Right ventricle myocardium inferior (tissue), 1 donor: ENCODE data around the gene IMPDH1. TPM values are rescaled to one million over a fixed set of nuclear protein-coding genes. Genes with fewer than 3 reads are reported as not detected.
A peak's percentile ranks its signal among the peaks of the same experiment; 100 is the strongest.

Source experiments
- ATAC-seq: fragments of 200-7000 bp; cut with Tn5 transposase; one replicate; pipeline ENCODE4 v1.9.1; 2020; ENCODE audit warnings: mild to moderate bottlenecking, moderate library complexity
- DNase-seq: peaks from one replicate; pipeline ENCODE4 v3.0.0; 2021; ENCODE audit errors: missing footprints
- intact Hi-C: fragments of 100-400 bp; cut with DNase I; formaldehyde crosslinking; loops from one replicate; pipeline ENCODE4 v1.11.0; 2022
- total RNA-seq: library from RNA; stranded (reverse); fragmentation: NEBNext Ultra II Directional; extraction: Animal tissue kit (Norgen Biotek cat#: 25700); gene quantifications from one replicate; pipeline ENCODE4 v1.2.1, GENCODE V29; 2021
- donor health status: DM: no; HTN: yes; CAD: no; lungs with severe emphysema.

IMPDH1 gene
- total RNA-seq, 1 donor from 2014 or later = 25.5 TPM

DNA sequence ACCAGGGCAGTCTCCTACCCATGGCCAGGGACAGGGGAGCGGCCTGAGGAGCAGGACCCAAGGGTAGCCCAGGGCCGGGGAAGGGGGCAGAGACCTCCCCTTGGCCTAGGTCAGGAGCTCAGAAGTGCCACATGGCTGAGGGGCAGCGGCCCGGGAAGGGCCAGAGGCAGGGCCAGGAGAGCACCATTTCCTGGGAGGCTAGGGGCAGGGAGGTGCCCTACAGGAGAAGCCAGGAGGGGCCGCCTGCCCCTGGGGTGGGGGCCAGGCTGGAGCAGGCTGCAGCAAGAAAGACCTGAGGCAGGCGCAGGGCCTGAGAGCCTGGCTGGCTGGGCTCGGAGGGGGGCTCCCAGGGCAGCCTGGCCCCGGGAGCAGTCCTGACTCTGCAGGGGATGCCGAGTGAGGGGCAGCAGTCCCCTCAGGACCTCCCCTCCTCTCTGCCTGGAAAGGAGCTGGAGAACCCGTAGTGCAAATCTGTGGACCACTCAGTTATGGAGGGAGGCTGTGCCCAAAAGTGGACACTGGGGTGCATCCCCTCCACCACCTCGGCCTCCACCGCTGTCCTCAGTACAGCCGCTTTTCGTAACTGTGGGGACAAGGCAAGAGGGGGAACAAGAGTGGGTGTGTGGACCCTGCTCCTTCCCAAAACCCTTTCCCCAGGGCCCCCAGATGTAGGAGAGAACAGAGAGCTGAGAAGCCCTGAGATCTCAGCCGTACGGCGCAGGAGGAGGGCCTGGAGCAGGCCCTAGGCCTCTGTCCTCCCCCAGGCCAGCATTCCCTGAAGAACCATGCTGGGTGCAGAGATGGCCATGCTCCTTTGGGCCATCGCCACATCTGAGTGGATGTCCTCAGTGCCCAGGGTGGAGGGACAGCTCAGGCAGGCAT lies 17.1 kb downstream of the IMPDH1 start:
- DNase-seq (no peak), ATAC-seq (no peak)
- intact Hi-C loops = no loop called here

DNA sequence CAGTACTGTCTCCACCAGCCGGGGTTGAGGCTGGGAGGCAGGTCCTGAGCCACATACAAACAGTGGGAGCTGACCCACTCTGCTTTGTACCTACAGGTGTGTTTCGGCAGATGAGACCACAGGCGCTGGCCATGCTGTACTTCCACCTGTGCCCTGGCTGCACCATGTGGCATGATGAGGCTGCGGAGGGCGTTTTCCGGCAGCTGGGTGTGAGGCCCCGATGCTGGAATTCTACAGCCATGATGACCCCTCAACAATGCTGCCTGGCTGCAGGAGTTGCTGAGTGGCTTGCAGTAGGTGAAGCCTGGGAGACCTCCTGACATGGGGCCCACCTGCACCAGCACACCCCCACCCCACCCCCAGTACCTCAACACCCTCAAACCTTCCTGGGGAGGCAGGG lies 18.0 kb downstream of the IMPDH1 start:
- DNase-seq = no peak
- no peak for ATAC-seq
- intact Hi-C loops = no loop called here

DNA sequence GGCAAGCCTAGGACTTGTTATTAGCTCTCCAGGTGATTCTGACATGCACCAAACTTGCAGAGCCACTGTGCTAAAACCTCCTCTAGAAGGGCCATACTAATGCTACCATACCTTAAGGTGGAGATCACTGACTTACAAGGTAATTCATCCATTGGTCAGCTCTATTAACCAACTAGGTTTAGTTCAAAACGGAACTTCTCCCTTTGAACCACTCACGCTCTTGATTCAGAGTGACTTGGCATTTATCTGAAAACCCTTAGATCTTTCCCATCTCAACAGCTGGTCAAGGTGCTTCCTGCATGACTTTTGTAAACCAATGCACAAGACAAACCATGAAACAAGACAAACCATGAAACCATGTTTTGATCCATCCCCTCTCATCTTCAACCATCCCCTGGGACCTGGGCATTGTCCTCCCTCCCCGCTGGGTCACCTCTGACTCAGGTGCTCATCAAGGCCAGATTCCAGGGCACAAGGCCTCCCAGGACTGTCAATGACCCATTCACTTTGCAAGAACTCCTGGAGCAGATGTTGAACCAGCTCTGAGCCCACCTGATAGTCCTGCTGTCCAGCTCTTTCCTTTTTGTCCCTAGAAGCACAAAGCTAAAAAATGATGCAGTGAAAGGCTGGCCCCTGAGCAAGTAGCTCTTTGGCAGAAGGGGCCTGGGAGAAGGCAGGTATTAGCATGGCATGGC lies 18.8 kb downstream of the IMPDH1 start:
- intact Hi-C loops = no loop called here
- DNase-seq = no peak
- ATAC-seq = no peak

DNA sequence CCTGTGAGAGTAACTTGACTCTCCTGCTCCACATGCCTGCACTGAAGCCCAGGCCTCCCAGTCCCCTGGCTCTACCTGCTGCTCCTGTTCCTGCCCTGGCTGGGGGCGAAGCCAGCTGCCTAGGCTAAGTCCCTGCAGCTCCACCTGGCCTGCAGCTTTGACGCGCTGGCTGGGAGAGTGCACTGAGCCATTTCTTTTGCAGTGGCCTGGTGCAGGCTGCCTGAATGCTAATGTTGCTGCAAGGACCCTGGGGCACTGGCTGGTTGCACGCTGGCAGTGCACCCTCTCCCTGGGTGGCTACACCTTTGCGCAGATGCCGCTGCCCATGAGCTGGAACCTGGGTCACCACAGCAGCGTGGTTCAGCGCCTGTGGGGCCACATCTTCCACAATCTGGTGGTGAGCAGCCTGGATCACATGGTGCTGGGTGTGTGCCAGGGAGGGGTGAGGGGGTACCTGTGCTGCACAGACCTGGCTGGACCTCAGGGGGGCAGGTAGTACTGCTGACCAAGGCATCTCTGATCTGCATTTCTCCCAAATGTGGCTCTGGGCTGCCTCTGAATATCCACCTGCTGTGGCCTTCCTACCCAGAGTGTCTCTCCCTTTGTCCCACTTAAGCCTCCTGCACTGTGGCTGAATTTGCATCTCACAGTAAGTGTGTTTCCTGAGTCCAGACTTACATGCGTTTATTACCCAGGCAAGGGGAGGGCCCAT lies 20.0 kb downstream of the IMPDH1 start:
- intact Hi-C loops = no loop called here
- DNase-seq = no peak

DNA sequence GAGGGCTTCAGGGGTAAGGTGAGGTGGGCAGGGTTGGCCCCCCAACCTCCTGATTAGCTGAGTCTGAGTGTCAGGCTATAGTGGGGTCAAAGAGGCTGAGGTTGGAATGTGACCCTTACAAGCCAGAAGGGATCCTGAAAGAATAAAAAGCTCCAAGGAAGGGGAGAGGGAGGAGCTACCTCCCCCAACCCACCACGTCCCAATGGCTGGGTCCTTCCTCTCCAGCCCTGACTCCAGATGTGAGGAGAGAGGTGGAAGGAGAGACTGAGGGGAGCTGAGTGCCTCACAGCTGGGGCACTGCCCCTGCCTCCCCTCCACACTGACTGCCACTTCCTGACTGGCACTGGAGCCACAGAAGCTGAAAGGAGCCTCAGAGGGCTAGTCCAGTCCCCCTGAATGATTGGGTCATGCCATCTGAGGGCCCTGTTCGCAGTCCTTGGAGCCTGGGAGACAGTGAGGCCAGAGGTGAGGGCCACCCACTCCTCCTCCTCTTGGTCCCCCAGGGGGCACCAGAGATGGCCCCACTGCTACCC lies 20.6 kb downstream of the IMPDH1 start:
- DNase-seq = no peak
- ATAC-seq = no peak
- intact Hi-C loops = no loop called here

More for the DNA sequence above, 20.0 kb downstream of the IMPDH1 start:
- ATAC-seq = no peak

DNA sequence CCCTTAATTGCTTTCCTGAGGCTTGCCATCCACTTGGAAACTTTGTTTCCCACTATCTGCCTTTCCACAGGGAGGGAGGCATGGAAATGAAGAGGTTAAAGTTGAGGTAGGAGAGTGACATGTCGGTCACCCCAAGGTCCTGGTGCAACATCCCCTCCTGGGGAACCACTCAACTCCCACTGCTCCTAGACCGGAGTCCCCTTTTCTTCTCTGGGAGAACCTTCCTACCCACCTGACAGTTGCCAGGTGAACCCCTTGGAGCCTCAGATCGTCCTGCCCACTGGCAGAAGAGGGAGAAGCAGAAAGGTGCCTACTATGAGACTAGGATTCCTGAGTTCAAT lies 21.7 kb downstream of the IMPDH1 start:
- ATAC-seq = no peak
- intact Hi-C loops = no loop called here
- DNase-seq = no peak

DNA sequence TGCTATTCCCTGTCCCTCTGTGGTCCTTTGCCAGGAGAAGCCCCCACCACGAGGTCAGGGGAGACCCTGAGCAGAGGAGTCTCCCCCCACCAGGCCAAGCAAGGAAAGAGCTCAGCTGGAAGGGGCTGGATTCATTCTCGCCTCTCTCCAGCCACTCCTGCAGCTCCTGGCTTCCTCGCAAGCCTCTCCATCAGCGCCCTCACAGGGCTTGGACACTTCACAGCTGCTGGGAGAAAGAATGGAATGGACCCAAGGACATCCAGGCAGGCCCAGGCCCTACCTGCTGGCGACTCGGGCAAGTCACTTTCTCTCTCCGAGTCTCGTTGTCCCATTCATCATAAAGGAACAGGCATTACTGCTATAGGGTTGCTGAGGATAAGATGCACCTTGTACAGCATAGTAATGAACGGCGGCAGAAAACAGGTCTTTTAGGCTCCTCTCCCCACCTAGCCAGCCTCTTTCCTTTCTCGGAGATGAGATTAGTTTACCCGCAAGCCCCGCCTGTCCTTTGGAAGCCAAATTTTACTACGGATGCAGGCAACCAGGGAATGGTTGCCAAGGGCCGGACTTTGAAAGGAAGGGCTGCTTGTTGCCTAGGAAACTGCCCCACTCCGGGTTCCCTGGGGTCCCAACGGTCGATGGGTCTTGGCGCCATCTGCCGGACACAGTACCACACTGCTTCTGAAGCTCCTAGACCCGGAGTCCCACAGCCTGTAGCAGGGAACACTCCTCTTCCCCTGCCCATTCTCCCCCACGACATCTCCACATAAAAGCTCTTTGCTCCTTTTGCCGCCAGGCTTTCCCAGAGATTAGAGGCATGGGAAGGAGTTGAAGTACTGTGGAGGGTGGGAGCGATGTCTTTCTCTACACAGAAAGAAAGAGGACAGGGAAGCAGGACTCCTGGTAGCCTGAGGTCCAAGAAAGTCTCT lies 22.3 kb downstream of the IMPDH1 start:
- DNase-seq (peak; percentile 86), ATAC-seq (peak; percentile 92)
- intact Hi-C loops = loop anchor here (1.0 kb wide), 2 partner anchors 35 to 40 kb away; no protein-coding TSS in a partner anchor

DNA sequence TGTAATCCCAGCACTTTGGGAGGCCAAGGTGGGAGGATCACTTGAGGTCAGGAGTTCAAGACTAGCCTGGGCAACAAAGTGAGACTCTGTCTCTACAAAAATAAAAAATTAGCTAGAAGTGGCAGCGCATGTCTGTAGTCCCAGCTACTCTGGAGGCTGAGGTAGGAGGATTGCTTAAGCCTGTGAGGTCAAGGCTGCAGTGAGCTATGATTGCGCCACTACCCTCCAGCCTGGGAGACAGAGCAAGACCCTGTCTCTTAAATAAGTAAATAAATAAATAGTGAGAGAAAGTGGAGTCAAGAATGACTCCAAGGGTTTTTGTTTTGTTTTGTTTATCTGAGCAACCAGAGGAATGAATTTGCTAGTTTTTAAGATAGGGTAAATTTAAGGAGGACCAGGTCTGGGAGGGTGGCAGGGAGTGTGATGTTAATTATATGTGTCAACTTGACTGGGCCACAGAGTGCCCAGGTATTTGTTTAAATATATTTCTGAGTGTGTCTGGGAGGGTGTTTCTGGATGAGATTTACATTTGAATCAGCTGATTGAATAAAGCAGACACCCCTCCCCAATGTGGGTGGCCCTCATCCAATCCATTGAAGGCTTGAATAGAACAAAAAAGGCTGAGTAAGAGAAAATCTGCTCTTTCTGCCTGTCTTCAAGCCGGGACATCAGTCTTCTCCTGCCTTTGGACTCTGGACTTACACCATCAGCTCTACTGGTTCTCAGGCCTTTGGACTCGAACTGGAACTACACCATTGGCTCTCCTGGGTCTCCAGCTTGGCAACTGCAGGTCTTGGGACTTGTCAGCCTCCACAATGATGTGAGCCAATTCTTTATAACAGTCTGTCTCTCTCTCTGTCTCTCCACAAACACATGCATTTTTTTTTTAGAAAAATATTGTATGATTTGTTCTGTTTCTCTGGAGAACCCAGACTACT lies 23.5 kb downstream of the IMPDH1 start:
- intact Hi-C loops = no loop called here
- no peak for DNase-seq
- no peak for ATAC-seq

DNA sequence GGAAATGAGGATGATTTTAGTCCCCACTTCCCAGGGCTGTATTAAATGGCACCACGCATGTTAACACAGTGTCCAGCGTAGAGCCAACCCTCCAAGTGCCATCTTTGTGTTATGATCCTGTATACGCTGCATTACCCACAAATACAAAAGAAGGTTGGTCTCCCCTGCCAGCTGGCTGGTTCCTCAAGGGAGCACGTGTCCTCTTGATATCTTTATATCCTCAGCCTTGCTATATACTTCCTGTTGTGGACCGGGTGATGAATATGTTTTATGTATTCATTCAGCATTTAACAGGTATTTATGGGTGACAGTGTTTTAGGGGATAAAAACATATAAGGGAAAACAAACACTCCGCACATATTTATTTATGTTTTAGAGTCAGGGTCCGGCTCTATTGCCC lies 25.1 kb downstream of the IMPDH1 start:
- ATAC-seq (no peak), DNase-seq (no peak)
- intact Hi-C loops = no loop called here

DNA sequence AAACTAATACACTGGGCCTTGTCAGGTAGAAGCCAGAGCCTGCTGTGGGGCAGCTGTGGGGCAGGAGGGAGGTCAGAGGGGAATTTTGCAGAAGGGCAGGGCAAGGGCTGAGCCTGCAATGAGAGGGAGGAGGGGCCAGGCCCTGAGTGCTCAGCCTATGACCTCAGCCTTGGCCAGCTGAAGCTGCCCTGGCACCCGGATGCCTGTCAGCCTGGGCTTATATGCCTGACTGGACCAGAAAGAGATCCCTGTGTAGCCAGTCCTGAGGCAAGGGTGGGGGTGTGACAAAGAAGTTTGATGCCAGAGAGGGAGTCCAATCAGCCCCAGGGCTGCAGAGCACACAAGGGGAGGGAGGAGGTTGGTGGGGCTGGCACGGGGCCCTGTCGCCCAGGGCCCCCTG lies 26.0 kb downstream of the IMPDH1 start:
- DNase-seq = no peak
- ATAC-seq = no peak
- intact Hi-C loops = no loop called here

DNA sequence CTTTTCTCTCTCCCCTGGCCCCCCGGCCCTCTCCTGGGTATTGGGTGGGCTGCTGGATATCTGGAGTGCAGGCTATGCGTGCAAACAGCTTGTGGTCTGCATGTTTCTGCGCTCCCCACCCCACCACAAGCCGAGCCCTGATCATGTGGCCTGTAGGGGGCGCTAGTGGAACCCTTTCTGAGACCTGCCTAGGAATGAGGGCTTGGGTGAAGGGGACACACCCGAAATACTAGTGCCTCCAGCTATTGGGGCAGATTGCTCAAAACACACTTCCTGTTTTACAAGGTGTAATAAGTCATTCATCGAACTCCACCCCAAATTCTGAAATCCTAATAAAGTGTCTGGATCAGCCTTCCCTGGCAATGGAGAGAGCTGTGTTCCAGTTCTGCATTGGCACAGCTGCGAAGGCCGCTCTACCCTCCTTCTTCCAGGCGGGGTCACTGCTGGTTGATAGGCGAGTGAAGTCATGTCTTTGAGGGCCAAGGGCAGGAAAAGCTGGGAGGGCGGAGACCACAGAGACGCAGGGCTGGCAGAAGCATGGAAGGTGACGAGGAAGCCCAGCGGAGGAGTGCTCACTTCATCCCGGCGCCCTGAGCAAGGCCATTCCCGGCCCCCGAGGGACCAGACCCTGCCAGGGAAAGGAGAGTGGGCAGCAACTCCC lies 28.5 kb downstream of the IMPDH1 start:
- ATAC-seq (peak; percentile 63), DNase-seq (no peak)
- intact Hi-C loops = no loop called here

DNA sequence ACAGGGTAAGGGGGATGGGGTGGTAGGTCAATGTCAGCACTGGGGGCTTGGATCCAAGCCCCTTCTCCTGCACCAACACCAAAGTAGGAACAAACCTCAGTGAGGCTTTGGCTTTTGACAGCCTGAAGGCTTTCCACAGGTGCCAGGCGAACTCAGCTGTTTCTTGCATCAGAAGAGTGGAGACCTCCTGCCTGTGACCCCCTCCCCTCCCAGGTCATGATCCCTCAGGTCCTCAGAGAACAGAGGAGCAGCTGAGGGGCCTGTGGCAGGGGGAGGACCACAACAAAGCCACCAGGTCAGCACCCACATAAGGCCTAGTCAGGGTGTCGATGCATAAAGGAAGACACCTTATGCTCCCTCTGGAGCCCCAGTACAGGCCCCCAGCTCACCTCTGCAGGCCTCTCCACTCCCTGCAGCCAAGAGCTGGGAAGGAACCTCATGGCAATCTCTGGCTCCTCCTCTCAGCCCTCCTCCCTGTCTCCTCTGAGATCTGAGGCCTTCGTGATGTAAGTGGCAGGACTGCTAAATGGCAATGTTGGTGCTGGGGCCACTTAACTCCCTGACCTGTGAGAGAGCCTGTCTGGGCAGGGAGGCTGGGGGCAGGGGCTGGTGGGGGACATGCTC lies 29.2 kb downstream of the IMPDH1 start:
- intact Hi-C loops = no loop called here
- DNase-seq (no peak), ATAC-seq (peak; percentile 9)

DNA sequence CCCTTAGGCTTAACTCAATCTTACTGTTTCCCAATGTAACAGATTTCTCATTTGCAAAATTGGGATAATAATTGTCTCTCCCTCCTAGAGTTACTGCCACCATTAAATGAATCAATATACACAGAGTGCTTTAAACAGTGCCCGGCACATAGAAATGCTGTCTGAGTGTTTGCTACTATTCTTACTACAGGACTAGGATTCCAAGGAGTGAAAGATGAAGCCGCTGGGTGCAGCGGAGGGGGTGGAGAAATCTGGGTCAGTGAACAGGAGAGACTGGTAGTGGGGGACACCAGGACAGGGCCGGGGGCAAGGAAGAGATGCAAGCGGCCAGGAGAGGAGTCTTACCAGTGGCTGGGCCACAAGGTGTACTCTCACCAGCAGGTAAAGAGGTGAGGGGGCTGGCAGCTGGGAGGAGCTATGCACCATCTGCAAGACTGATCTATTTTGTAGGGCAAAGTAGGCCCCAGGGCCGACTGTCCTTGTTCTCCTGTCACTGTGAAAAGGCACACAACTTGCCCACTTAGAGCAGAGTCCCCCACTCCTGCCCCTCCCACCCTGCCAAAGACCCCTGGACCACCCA lies 29.8 kb downstream of the IMPDH1 start:
- intact Hi-C loops = no loop called here
- ATAC-seq (no peak), DNase-seq (no peak)

DNA sequence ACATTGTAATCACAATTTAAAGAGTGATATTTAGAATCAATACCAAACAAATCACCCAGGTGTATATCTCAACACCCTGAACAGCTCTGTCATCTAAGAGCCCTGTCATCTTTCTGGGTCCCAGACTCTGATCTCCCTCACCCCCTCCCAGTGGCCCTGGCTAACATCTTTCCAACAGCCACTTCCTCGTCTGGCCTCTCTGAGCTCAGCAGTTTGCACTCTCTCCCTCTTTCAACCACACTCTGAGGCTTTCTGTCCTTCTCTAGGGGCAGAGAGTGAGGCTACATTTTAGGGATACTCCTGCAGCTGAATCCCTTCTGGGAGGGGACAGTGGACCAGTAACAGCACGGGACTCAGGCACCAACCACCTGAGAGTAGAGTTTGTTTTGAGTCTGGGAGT lies 31.1 kb downstream of the IMPDH1 start:
- no peak for ATAC-seq
- no peak for DNase-seq
- intact Hi-C loops = no loop called here

DNA sequence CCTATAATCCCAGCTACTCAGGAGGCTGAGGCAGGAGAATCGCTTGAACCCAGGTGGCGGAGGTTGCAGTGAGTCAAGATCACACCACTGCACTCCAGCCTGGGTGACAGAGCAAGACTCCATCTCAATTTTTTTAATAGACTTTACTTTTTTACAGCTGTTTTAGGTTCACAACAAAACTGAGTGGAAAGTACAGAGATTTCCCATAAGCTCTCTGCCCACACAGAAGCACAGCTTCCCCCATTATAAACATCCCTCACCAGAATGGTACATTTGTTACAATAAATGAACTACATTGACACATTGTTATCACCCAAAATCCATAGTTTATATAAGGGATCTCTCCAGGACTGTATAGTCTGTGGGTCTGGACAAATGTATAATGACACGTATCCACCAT lies 33.7 kb downstream of the IMPDH1 start:
- no peak for ATAC-seq
- intact Hi-C loops = no loop called here
- no peak for DNase-seq

DNA sequence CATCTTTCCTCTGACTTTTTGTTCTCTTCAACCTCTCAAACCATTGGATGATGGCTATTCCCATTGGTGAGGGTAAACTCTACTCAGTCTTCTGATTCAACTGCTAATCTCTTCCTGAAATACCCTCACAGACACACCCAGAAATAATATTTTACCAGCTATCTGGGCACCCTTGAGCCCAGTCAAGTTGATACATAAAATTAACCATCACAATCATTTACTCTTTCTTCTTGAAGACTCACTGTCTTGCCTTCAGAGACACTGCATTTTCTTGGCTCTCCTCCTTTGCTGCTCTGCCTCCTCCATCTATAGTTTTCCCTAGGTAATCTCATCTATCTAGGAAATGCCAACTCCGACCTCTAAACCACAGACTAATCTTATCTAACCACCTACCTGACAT lies 35.7 kb downstream of the IMPDH1 start:
- intact Hi-C loops = no loop called here
- DNase-seq (no peak), ATAC-seq (no peak)
